PC-3 (cell line): ENCODE measurements around the gene COL16A1. TPM values are rescaled to one million over a fixed set of nuclear protein-coding genes. Genes with fewer than 3 reads are reported as not detected.

Experiments
- ATAC-seq: fragments of 200-7000 bp; cut with Tn5 transposase; 2 replicates; pipeline ENCODE4 v1.9.1; 2020; ENCODE audit warnings: mild to moderate bottlenecking, moderate library complexity
- BruUV-seq: library from RNA; stranded (reverse); fragments of 400-500 nt; replicated peaks from 2 replicates; lab custom pipeline; 2021; lab: Mats Ljungman, UMichigan
- CTCF ChIA-PET: fragments of 300-600 bp; sonication (Branson Sonifier 250); formaldehyde crosslinking; loops from one replicate; lab custom pipeline; 2022; ENCODE audit warnings: antibody characterized with exemption; lab: Charles Lee
- POLR2A ChIA-PET: fragments of 300-600 bp; sonication (Branson Sonifier 250); formaldehyde crosslinking; loops from one replicate; lab custom pipeline; 2022; ENCODE audit warnings: antibody characterized with exemption; ENCODE audit not compliant: unreplicated experiment; lab: Charles Lee
- DNase-seq: peaks from one replicate; pipeline ENCODE4 v3.0.0-alpha.2; 2015
- H2AFZ ChIP-seq: fragments of 300-600 bp; sonication (generic); 2 replicates; pipeline ENCODE4 v1.6.0; 2016; ENCODE audit warnings: antibody characterized with exemption, low read length
- H3F3A ChIP-seq: fragments of 300-600 bp; sonication (generic); one replicate; pipeline ENCODE4 v1.6.0; 2017; ENCODE audit warnings: antibody characterized with exemption, low read length, control low read depth, mild to moderate bottlenecking; ENCODE audit not compliant: unreplicated experiment
- H3K27ac ChIP-seq: fragments of 300-600 bp; sonication (generic); 2 replicates; pipeline ENCODE4 v1.5.1; 2016; ENCODE audit warnings: mild to moderate bottlenecking, low read length
- H3K27me3 ChIP-seq: fragments of 300-600 bp; sonication (generic); 2 replicates; pipeline ENCODE4 v1.6.1; 2016; ENCODE audit warnings: low read length, mixed read lengths
- H3K36me3 ChIP-seq: fragments of 300-600 bp; sonication (generic); 2 replicates; pipeline ENCODE4 v1.6.1; 2016; ENCODE audit warnings: low read depth, mixed run types, low read length, mixed read lengths
- H3K4me1 ChIP-seq: fragments of 300-600 bp; sonication (generic); 2 replicates; pipeline ENCODE4 v1.5.1; 2016; ENCODE audit warnings: low read length; ENCODE audit not compliant: insufficient read depth
- H3K4me2 ChIP-seq: fragments of 300-600 bp; sonication (generic); 2 replicates; pipeline ENCODE4 v1.6.0; 2016; ENCODE audit warnings: low read length
- H3K4me3 ChIP-seq: fragments of 300-600 bp; sonication (generic); 2 replicates; pipeline ENCODE4 v1.5.1; 2016; ENCODE audit warnings: mild to moderate bottlenecking, low read length, mixed read lengths
- H3K79me2 ChIP-seq: fragments of 300-600 bp; sonication (generic); 2 replicates; pipeline ENCODE4 v1.6.1; 2017; ENCODE audit warnings: low read length, mixed read lengths
- H3K9ac ChIP-seq: fragments of 300-600 bp; sonication (generic); 2 replicates; pipeline ENCODE4 v1.6.0; 2016; ENCODE audit warnings: mild to moderate bottlenecking, low read length
- H3K9me2 ChIP-seq: fragments of 300-600 bp; sonication (generic); replicated peaks from 2 replicates; pipeline ENCODE4 v1.6.1; 2016; ENCODE audit warnings: mixed run types, low read length, mixed read lengths
- H3K9me3 ChIP-seq: fragments of 300-600 bp; sonication (generic); 2 replicates; pipeline ENCODE4 v1.6.1; 2016; ENCODE audit warnings: low read length, mixed read lengths
- H4K20me1 ChIP-seq: fragments of 300-600 bp; sonication (generic); 2 replicates; pipeline ENCODE4 v1.6.1; 2016; ENCODE audit warnings: low read length, mixed read lengths
- CTCF ChIP-seq: fragments of 300-600 bp; sonication (generic); conservative IDR thresholded peaks from 2 replicates; pipeline ENCODE4 v1.5.1; 2017; ENCODE audit warnings: antibody characterized with exemption, low read depth, mild to moderate bottlenecking, low read length
- EZH2 ChIP-seq: fragments of 300-600 bp; sonication (generic); IDR thresholded peaks from one replicate; pipeline ENCODE4 v1.6.1; 2017; ENCODE audit warnings: antibody characterized with exemption, mild to moderate bottlenecking, low read length; ENCODE audit not compliant: unreplicated experiment
- EZH2phosphoT487 ChIP-seq: fragments of 300-600 bp; sonication (generic); IDR thresholded peaks from 2 replicates; pipeline ENCODE4 v1.6.1; 2018; ENCODE audit warnings: mild to moderate bottlenecking, antibody characterized with exemption, low read length, borderline replicate concordance
- intact Hi-C: fragments of 100-400 bp; cut with micrococcal nuclease; formaldehyde crosslinking; loops from 2 replicates; pipeline ENCODE4 v1.9.0; 2023
- total RNA-seq: library from RNA; depleted of rRNA; stranded (reverse); fragments of >200 nt; gene quantifications from 2 replicates; pipeline ENCODE4 v1.2.3, GENCODE V29; 2014

COL16A1 gene
- total RNA-seq, 1 experiment from 2014 or later: 5.0 TPM

GRCh38 chr1:31742462-31743212 is 38.8 kb upstream of the COL16A1 start:
- Histone ChIP-seq H3K27ac (no peak overlapping the region), H3K36me3 (no peaks in the 10 kb centered on the region), H3K4me2 (no peak overlapping the region), H3K27me3 (no peaks in the 10 kb centered on the region), H3F3A (no peaks in the 10 kb centered on the region), H2AFZ (no peak overlapping the region), H3K9me3 (no peaks in the 10 kb centered on the region), H3K9ac (no peak overlapping the region), H4K20me1 (no peaks in the 10 kb centered on the region), H3K4me3 (no peak overlapping the region), H3K4me1 (no peaks in the 10 kb centered on the region), H3K9me2 (no peaks in the 10 kb centered on the region), H3K79me2 (no peaks in the 10 kb centered on the region)
- TF ChIP-seq EZH2: no peak
- TF ChIP-seq CTCF: no peak
- TF ChIP-seq EZH2phosphoT487: no peak
- ChIA-PET POLR2A (no interaction called here), CTCF (no interaction called here)
- intact Hi-C loops: no loop called here
- ATAC-seq (no peak), DNase-seq (no peak)
- BruUV-seq: no TSS peak

GRCh38 chr1:31739346-31739745 is 35.5 kb upstream of the COL16A1 start:
- ATAC-seq: no peak
- BruUV-seq: no TSS peak
- H3K4me1 ChIP-seq: no peaks in the 10 kb centered on the region
- TF ChIP-seq EZH2: no peak
- TF ChIP-seq CTCF: no peak
- TF ChIP-seq EZH2phosphoT487: no peak
- H3K79me2 ChIP-seq: no peaks in the 10 kb centered on the region
- no peaks in the 10 kb centered on the region for H3K9me3 ChIP-seq
- H2AFZ ChIP-seq: no peak overlapping the region
- H3K9ac ChIP-seq: no peak overlapping the region
- DNase-seq: no peak
- H3K9me2 ChIP-seq: no peaks in the 10 kb centered on the region
- no peak overlapping the region for H3K27ac ChIP-seq
- no peaks in the 10 kb centered on the region for H3K27me3 ChIP-seq
- no peak overlapping the region for H3K4me3 ChIP-seq
- H3K36me3 ChIP-seq: no peaks in the 10 kb centered on the region
- no peak overlapping the region for H3K4me2 ChIP-seq
- ChIA-PET CTCF (no interaction called here), POLR2A (no interaction called here)
- H4K20me1 ChIP-seq: no peaks in the 10 kb centered on the region
- no peaks in the 10 kb centered on the region for H3F3A ChIP-seq
- intact Hi-C loops: no loop called here

GRCh38 chr1:31736675-31737074 is 32.9 kb upstream of the COL16A1 start:
- Histone ChIP-seq H3K27ac (no peak overlapping the region), H3K4me2 (no peak overlapping the region), H3K4me1 (no peaks in the 10 kb centered on the region), H3K9me3 (no peaks in the 10 kb centered on the region), H3K27me3 (no peaks in the 10 kb centered on the region), H2AFZ (no peak overlapping the region), H3K4me3 (no peak overlapping the region), H3K9me2 (no peaks in the 10 kb centered on the region), H3K79me2 (no peaks in the 10 kb centered on the region), H4K20me1 (no peaks in the 10 kb centered on the region), H3K36me3 (no peaks in the 10 kb centered on the region), H3F3A (no peaks in the 10 kb centered on the region), H3K9ac (no peak overlapping the region)
- no TSS peak for BruUV-seq
- ATAC-seq (peak; percentile 20; the same call in 1 of the 2 replicates), DNase-seq (no peak)
- ChIA-PET POLR2A (no interaction called here), CTCF (no interaction called here)
- intact Hi-C loops: no loop called here
- TF ChIP-seq EZH2phosphoT487 (no peak), CTCF (no peak), EZH2 (no peak)
